ENCODE results near the gene SNAI3. TPM values are rescaled to one million over a fixed set of nuclear protein-coding genes. Genes with fewer than 3 reads are reported as not detected.

SNAI3 gene
- total RNA-seq, 4 donors from 2014 or later = 0.40 to 0.44 TPM; not detected in 2

GRCh38 chr16:88640039-88640495, 46.2 kb downstream of the SNAI3 start:
- H3K27ac ChIP-seq = no peak overlapping the region
- peaks cover 66% of the 10 kb centered on the region for H3K27me3 ChIP-seq
- H3K4me3 ChIP-seq = no peak overlapping the region
- TF ChIP-seq POLR2AphosphoS5 (IDR thresholded peaks at IDR 0.05) = no peak
- no peak for TF ChIP-seq CTCF (IDR thresholded peaks at IDR 0.05)
- no peak for TF ChIP-seq EP300 (IDR thresholded peaks at IDR 0.05)
- no peak for TF ChIP-seq POLR2A (IDR thresholded peaks at IDR 0.05)
- peaks cover 9% of the 10 kb centered on the region for H3K4me1 ChIP-seq
- H3K36me3 ChIP-seq = peaks cover 6% of the 10 kb centered on the region
- no peak for DNase-seq (ENCODE audit: low spot score in 2 of 2)
- 35% methylated on average over 6 of the region's 13 CpGs for WGBS
- no peaks in the 10 kb centered on the region for H3K9me3 ChIP-seq

GRCh38 chr16:88639231-88640038, 46.9 kb downstream of the SNAI3 start:
- TF ChIP-seq EP300 (IDR thresholded peaks at IDR 0.05) = no peak
- TF ChIP-seq POLR2A (IDR thresholded peaks at IDR 0.05) = no peak
- TF ChIP-seq CTCF (IDR thresholded peaks at IDR 0.05) = no peak
- no peak for TF ChIP-seq POLR2AphosphoS5 (IDR thresholded peaks at IDR 0.05)

GRCh38 chr16:88638323-88639230, 47.7 kb downstream of the SNAI3 start, which contains the start of gene IL17C:
TSS of gene IL17C (plus strand) at chr16:88638572. CDS start at chr16:88638642, 70 bp downstream.
- H3K4me1 ChIP-seq = peaks cover 24% of the 10 kb centered on the region
- H3K4me3 ChIP-seq = no peak within 1 kb of the TSS
- peaks cover 78% of the 10 kb centered on the region for H3K27me3 ChIP-seq
- H3K36me3 ChIP-seq = peaks cover 6% of the 10 kb centered on the region
- 36% methylated on average over 11 of the region's 27 CpGs for WGBS
- TF ChIP-seq POLR2A (IDR thresholded peaks at IDR 0.05) (no peak), EP300 (IDR thresholded peaks at IDR 0.05) (no peak), CTCF (IDR thresholded peaks at IDR 0.05) (no peak), POLR2AphosphoS5 (IDR thresholded peaks at IDR 0.05) (no peak)
- DNase-seq (ENCODE audit: low spot score in 2 of 2) = no peak
- no peak within 1 kb of the TSS for H3K27ac ChIP-seq
- no peaks in the 10 kb centered on the region for H3K9me3 ChIP-seq

More at GRCh38 chr16:88639231-88640038, 46.9 kb downstream of the SNAI3 start:
- Histone ChIP-seq H3K4me3 (no peak overlapping the region), H3K27me3 (peaks cover 71% of the 10 kb centered on the region), H3K9me3 (no peaks in the 10 kb centered on the region), H3K4me1 (peaks cover 16% of the 10 kb centered on the region), H3K27ac (no peak overlapping the region), H3K36me3 (peaks cover 6% of the 10 kb centered on the region)
- no peak for DNase-seq (ENCODE audit: low spot score in 2 of 2)
- 7% methylated on average over 5 of the region's 45 CpGs for WGBS

GRCh38 chr16:88636488-88637265, 49.6 kb downstream of the SNAI3 start:
- no peak for TF ChIP-seq POLR2A (IDR thresholded peaks at IDR 0.05)
- no peak for TF ChIP-seq POLR2AphosphoS5 (IDR thresholded peaks at IDR 0.05)
- no peak for TF ChIP-seq EP300 (IDR thresholded peaks at IDR 0.05)
- no peak for TF ChIP-seq CTCF (IDR thresholded peaks at IDR 0.05)
- Histone ChIP-seq H3K27ac (no peak overlapping the region), H3K36me3 (peaks cover 14% of the 10 kb centered on the region), H3K9me3 (no peaks in the 10 kb centered on the region), H3K4me3 (no peak overlapping the region), H3K4me1 (peaks cover 18% of the 10 kb centered on the region), H3K27me3 (peaks cover 73% of the 10 kb centered on the region)
- no peak for DNase-seq (ENCODE audit: low spot score in 2 of 2)
- WGBS = 71% methylated on average over 10 of the region's 23 CpGs
